K562 (cell line): ENCODE data around the gene SIDT1. TPM values are rescaled to one million over a fixed set of nuclear protein-coding genes. Genes with fewer than 3 reads are reported as not detected.
"Not testable (repeated sequence)": the region's sequence is repeated elsewhere in the genome, so short reads cannot be mapped to it uniquely, and the experiment has no call there.

Experiments
- ATAC-seq: fragments of 200-7000 bp; cut with Tn5 transposase; 3 replicates; pipeline ENCODE4 v1.9.1; 2020; ENCODE audit warnings: moderate library complexity
- BruUV-seq: library from RNA; stranded (reverse); fragments of 400-500 nt; replicated peaks from 2 replicates; lab custom pipeline; 2021; lab: Mats Ljungman, UMichigan
- CTCF ChIA-PET: fragments of 300-600 bp; formaldehyde crosslinking; extraction: SDS; loops from one replicate; lab custom pipeline; 2021; ENCODE audit warnings: low intra/inter-chr PET ratio; lab: Yijun Ruan, JAX
- POLR2A ChIA-PET: fragments of 300-600, 350-650 bp; sonication (Branson Sonifier 250); formaldehyde crosslinking; extraction: SDS; loops from one replicate; lab custom pipeline; 2021; ENCODE audit warnings: antibody characterized with exemption, inconsistent platforms; lab: Yijun Ruan, JAX
- DNase-seq, 4 experiments: peaks; one replicate each; pipeline versions ENCODE4 v3.0.0 to v3.0.0-alpha.2; 2011 to 2018; ENCODE audit warnings: low spot score in 3 of 4, mixed read lengths in 3 of 4; ENCODE audit errors: extremely low read depth in 1 of 4
- FAIRE-seq: peaks from 2 replicates; lab custom pipeline; 2011; peaks lifted over from hg19 to GRCh38; lab: Jason Lieb, UNC
- H2AFZ ChIP-seq: 2 replicates; pipeline ENCODE4 v1.6.0; 2011; ENCODE audit warnings: low read depth, low read length, control low read depth, inconsistent platforms
- H3K27ac ChIP-seq: fragments of 200-600 bp; 3 replicates; pipeline ENCODE4 v1.8.0; 2011; ENCODE audit warnings: low read depth, mild to moderate bottlenecking, control low read depth, inconsistent platforms, low read length, moderate library complexity, mixed read lengths; ENCODE audit errors: extremely low read depth
- H3K27me3 ChIP-seq, 2 experiments: fragments of 300-600 bp in 1 of 2; 2 replicates in 1 of 2; 3 replicates in 1 of 2; pipeline versions ENCODE4 v1.6.0 to v1.8.0; 2011; ENCODE audit warnings: inconsistent platforms in 2 of 2, low read length in 2 of 2, mild to moderate bottlenecking in 1 of 2, mixed read lengths in 1 of 2, moderate library complexity in 1 of 2; ENCODE audit not compliant: control insufficient read depth in 2 of 2, insufficient read depth in 2 of 2
- H3K36me3 ChIP-seq: fragments of 300-600 bp; 3 replicates; pipeline ENCODE4 v1.8.0; 2011; ENCODE audit warnings: mild to moderate bottlenecking, low read length, inconsistent platforms; ENCODE audit not compliant: control insufficient read depth, insufficient read depth
- H3K4me1 ChIP-seq, 2 experiments: fragments of 200-600 bp in 1 of 2; replicated peaks in 1 of 2; 2 replicates in 1 of 2; 3 replicates in 1 of 2; pipeline versions ENCODE4 v1.5.1 to v1.8.0; 2011; ENCODE audit warnings: inconsistent platforms in 2 of 2, low read length in 2 of 2, mild to moderate bottlenecking in 1 of 2, mixed read lengths in 1 of 2, moderate library complexity in 1 of 2; ENCODE audit not compliant: control insufficient read depth in 2 of 2, insufficient read depth in 2 of 2
- H3K4me2 ChIP-seq: 2 replicates; pipeline ENCODE4 v1.6.1; 2011; ENCODE audit warnings: low read length, control low read depth, inconsistent platforms, mixed read lengths; ENCODE audit not compliant: insufficient read depth
- H3K4me3 ChIP-seq: fragments of 200-600 bp; sonication (generic), shearing (Covaris generic); 2 replicates; pipeline ENCODE4 v1.5.1; 2016; ENCODE audit warnings: control low read depth, inconsistent platforms
- H3K79me2 ChIP-seq: fragments of 200-600 bp; 3 replicates; pipeline ENCODE4 v1.8.0; 2011; ENCODE audit warnings: low read length, inconsistent platforms; ENCODE audit not compliant: control insufficient read depth, insufficient read depth
- H3K9ac ChIP-seq, 2 experiments: 2 replicates each; pipeline versions ENCODE4 v1.6.0 to v1.6.1; 2011; ENCODE audit warnings: low read depth in 2 of 2, low read length in 2 of 2, control low read depth in 1 of 2, inconsistent platforms in 1 of 2, mild to moderate bottlenecking in 1 of 2, mixed read lengths in 1 of 2; ENCODE audit not compliant: insufficient read depth in 1 of 2
- H3K9me1 ChIP-seq: one replicate; pipeline ENCODE4 v1.6.0; 2011; ENCODE audit warnings: inconsistent platforms, mild to moderate bottlenecking, low read length, moderate library complexity; ENCODE audit not compliant: control insufficient read depth, insufficient read depth
- H3K9me3 ChIP-seq: replicated peaks from 2 replicates; pipeline ENCODE4 v1.5.1; 2011; ENCODE audit warnings: low read depth, low read length, inconsistent platforms; ENCODE audit not compliant: control insufficient read depth, insufficient read depth
- H4K20me1 ChIP-seq: replicated peaks from 2 replicates; pipeline ENCODE4 v1.6.1; 2011; ENCODE audit warnings: low read length, inconsistent platforms, mixed read lengths; ENCODE audit not compliant: control insufficient read depth, insufficient read depth
- ADNP ChIP-seq: fragments of 200-800 bp; sonication (Bioruptor generic); IDR thresholded peaks from 2 replicates; pipeline ENCODE4 v1.6.1; 2016; ENCODE audit warnings: missing genetic modification characterization, missing compliant biosample characterization
- NR1H2 ChIP-seq: sonication (generic); formaldehyde crosslinking; IDR thresholded peaks from 2 replicates; pipeline ENCODE4 v1.4.0; 2020; ENCODE audit warnings: mild to moderate bottlenecking, missing genetic modification reagents
- RBM25 ChIP-seq: fragments of 200-400 bp; formaldehyde crosslinking; IDR thresholded peaks from 2 replicates; pipeline ENCODE4 v1.6.1; 2018; ENCODE audit warnings: low read length, low read depth, moderate library complexity; ENCODE audit not compliant: severe bottlenecking
- TSHZ1 ChIP-seq: fragments of 250-450 bp; sonication (Bioruptor Pico); IDR thresholded peaks from 2 replicates; pipeline ENCODE4 v1.4.0; 2020; ENCODE audit warnings: mild to moderate bottlenecking, moderate library complexity
- ZNF23 ChIP-seq: fragments of 250-450 bp; sonication (Bioruptor Pico); IDR thresholded peaks from 2 replicates; pipeline ENCODE4 v1.4.0; 2020; ENCODE audit warnings: mild to moderate bottlenecking
- whole genome bisulfite sequencing: fragments of 100-300 bp; shearing (Covaris generic); methylation state at CpG from one replicate; pipeline ENCODE4 v1.1.6; 2016; ENCODE audit warnings: low coverage, mixed read lengths; ENCODE audit not compliant: insufficient coverage; ENCODE audit errors: missing lambda C conversion rate; 5-methylcytosine and 5-hydroxymethylcytosine counted together
- in situ Hi-C: fragments of 300-500 bp; cut with MboI; formaldehyde crosslinking; loops from 4 replicates; pipeline ENCODE4 v1.15.0; 2018; ENCODE audit warnings: inconsistent platforms, mixed read lengths
- intact Hi-C: fragments of 100-400 bp; cut with micrococcal nuclease; formaldehyde crosslinking; loops from 2 replicates; pipeline ENCODE4 v1.14.2; 2022
- polyA plus RNA-seq, 8 experiments: library from polyadenylated mRNA; depleted of rRNA in 4 of 8; stranded (reverse) in 5 of 8; unstranded in 3 of 8; fragments of >200 nt; fragmentation: Nextera tagmentation in 2 of 8; fragmentation: Illumina TruSeq in 1 of 8; extraction: Ambion mirVana in 2 of 8; extraction: Trizol in 1 of 8; gene quantifications; 2 replicates each; pipeline versions ENCODE4 v1.2.1 to v1.2.3, GENCODE V29; 2011 to 2014; ENCODE audit warnings: inconsistent platforms in 1 of 8, missing spikeins in 1 of 8
- total RNA-seq, 7 experiments: library from RNA; depleted of rRNA in 6 of 7; stranded (reverse); fragments of >200 nt in 6 of 7; fragmentation: Illumina TruSeq in 2 of 7; extraction: Trizol in 2 of 7; gene quantifications; 2 replicates each; pipeline versions ENCODE4 v1.2.1 to v1.2.3, GENCODE V29; 2011 to 2021; ENCODE audit warnings: low replicate concordance in 1 of 7

The SIDT1 gene
- total and polyA plus RNA-seq, 9 of the 15 experiments (the other 6 are each of a cell fraction or from before 2014, with no cell fraction given) = not detected

GRCh38 chr3:113631573-113631972 is 99.2 kb downstream of the SIDT1 start (continued):
- TF ChIP-seq TSHZ1 (CRISPR knock-in tag) (no peak), ADNP (no peak), ZNF23 (CRISPR knock-in tag) (no peak)

- no peak for DNase-seq
- no peak for TF ChIP-seq NR1H2
- peak; percentile 33 for TF ChIP-seq RBM25
- Histone ChIP-seq H3K4me1 (peaks cover 0 to 5% of the 10 kb centered on the region in 2 experiments; a peak in 3 of 5 replicates), H2AFZ (no peak overlapping the region), H3K9me3 (no peaks in the 10 kb centered on the region), H3K9ac (no peak overlapping the region), H3K36me3 (no peaks in the 10 kb centered on the region), H3K27ac (no peak overlapping the region), H3K4me2 (no peak overlapping the region), H3K4me3 (no peak overlapping the region), H3K27me3 (peaks cover 11 to 16% of the 10 kb centered on the region in 2 experiments; a peak in 3 of 5 replicates), H3K9me1 (no peaks in the 10 kb centered on the region), H3K79me2 (no peaks in the 10 kb centered on the region), H4K20me1 (no peaks in the 10 kb centered on the region)
- no peak for ATAC-seq
- no peak for FAIRE-seq
- POLR2A ChIA-PET = no interaction called here
- no TSS peak for BruUV-seq
- in situ Hi-C loops = no loop called here
- CTCF ChIA-PET = no interaction called here
- WGBS = 9% methylated on average over 8 of the region's 8 CpGs
- intact Hi-C loops = no loop called here
These were observed 102.6 kb downstream of the SIDT1 start for GRCh38 chr3:113634782-113635474.

GRCh38 chr3:113636034-113636433 is 103.7 kb downstream of the SIDT1 start:
- H3K9ac ChIP-seq, CTCF ChIA-PET, H2AFZ ChIP-seq, H3K27me3 ChIP-seq, H4K20me1 ChIP-seq, FAIRE-seq, POLR2A ChIA-PET, H3K4me2 ChIP-seq, H3K79me2 ChIP-seq, H3K4me3 ChIP-seq, H3K9me3 ChIP-seq, in situ Hi-C loops, BruUV-seq, DNase-seq, H3K36me3 ChIP-seq, ATAC-seq, H3K4me1 ChIP-seq, intact Hi-C loops, H3K9me1 ChIP-seq, H3K27ac ChIP-seq: not testable (repeated sequence)
- 10% methylated on average over 7 of the region's 7 CpGs for WGBS
